H9 (cell line): ENCODE results near the gene NCKAP5. TPM values are rescaled to one million over a fixed set of nuclear protein-coding genes. Genes with fewer than 3 reads are reported as not detected.

Experiments used
- DNase-seq: peaks from one replicate; pipeline ENCODE4 v3.0.0-alpha.2; 2017
- H2AFZ ChIP-seq: one replicate; pipeline ENCODE4 v1.6.1; 2013; ENCODE audit warnings: mild to moderate bottlenecking, low read length, control low read depth, moderate library complexity
- H2AK5ac ChIP-seq: 2 replicates; pipeline ENCODE4 v1.6.1; 2013; ENCODE audit warnings: low read length, control low read depth, mixed read lengths; ENCODE audit not compliant: insufficient read length
- H2BK120ac ChIP-seq: one replicate; pipeline ENCODE4 v1.6.1; 2013; ENCODE audit warnings: low read depth, mild to moderate bottlenecking, low read length, control low read depth, inconsistent platforms; ENCODE audit not compliant: poor library complexity, severe bottlenecking
- H2BK12ac ChIP-seq: 2 replicates; pipeline ENCODE4 v1.6.1; 2013; ENCODE audit warnings: low read length, control low read depth, mixed read lengths, low read depth; ENCODE audit not compliant: insufficient read length
- H2BK15ac ChIP-seq: 2 replicates; pipeline ENCODE4 v1.6.1; 2013; ENCODE audit warnings: low read depth, low read length, control low read depth
- H2BK20ac ChIP-seq: one replicate; pipeline ENCODE4 v1.6.1; 2013; ENCODE audit warnings: low read depth, mild to moderate bottlenecking, low read length, control low read depth, inconsistent platforms; ENCODE audit not compliant: poor library complexity, severe bottlenecking
- H2BK5ac ChIP-seq: 2 replicates; pipeline ENCODE4 v1.6.1; 2013; ENCODE audit warnings: low read length, control low read depth, mixed read lengths; ENCODE audit not compliant: insufficient read length
- H3K14ac ChIP-seq: 2 replicates; pipeline ENCODE4 v1.6.1; 2013; ENCODE audit warnings: low read length, control low read depth; ENCODE audit not compliant: insufficient read depth
- H3K18ac ChIP-seq: 2 replicates; pipeline ENCODE4 v1.6.1; 2013; ENCODE audit warnings: low read depth, mild to moderate bottlenecking, mixed read lengths, low read length, control low read depth; ENCODE audit not compliant: insufficient read length
- H3K23ac ChIP-seq: 2 replicates; pipeline ENCODE4 v1.6.1; 2013; ENCODE audit warnings: low read length, control low read depth, mixed read lengths, low read depth; ENCODE audit not compliant: insufficient read length
- H3K23me2 ChIP-seq: 2 replicates; pipeline ENCODE4 v1.6.1; 2013; ENCODE audit warnings: low read depth, mild to moderate bottlenecking, mixed read lengths, low read length, control low read depth; ENCODE audit not compliant: insufficient read length, poor library complexity, severe bottlenecking
- H3K27ac ChIP-seq: 2 replicates; pipeline ENCODE4 v1.5.1; 2013; ENCODE audit warnings: low read length, control low read depth, mixed read lengths, low read depth; ENCODE audit not compliant: insufficient read length
- H3K27me3 ChIP-seq: 2 replicates; pipeline ENCODE4 v1.6.1; 2013; ENCODE audit warnings: low read length, control low read depth, inconsistent platforms; ENCODE audit not compliant: insufficient read depth
- H3K4ac ChIP-seq: 2 replicates; pipeline ENCODE4 v1.6.1; 2013; ENCODE audit warnings: low read depth, mild to moderate bottlenecking, control low read depth, inconsistent platforms, low read length, moderate library complexity
- H3K4me1 ChIP-seq: 2 replicates; pipeline ENCODE4 v1.6.1; 2013; ENCODE audit warnings: low read length, control low read depth, inconsistent platforms; ENCODE audit not compliant: insufficient read depth
- H3K4me2 ChIP-seq: 2 replicates; pipeline ENCODE4 v1.6.1; 2013; ENCODE audit warnings: low read length, control low read depth, mixed read lengths; ENCODE audit not compliant: insufficient read length, insufficient read depth
- H3K56ac ChIP-seq: 2 replicates; pipeline ENCODE4 v1.6.1; 2013; ENCODE audit warnings: low read depth, mild to moderate bottlenecking, mixed read lengths, low read length, control low read depth; ENCODE audit not compliant: insufficient read length
- H3K79me1 ChIP-seq: 2 replicates; pipeline ENCODE4 v1.6.1; 2013; ENCODE audit warnings: low read depth, mild to moderate bottlenecking, moderate library complexity, low read length, control low read depth, inconsistent platforms; ENCODE audit not compliant: insufficient read depth, poor library complexity, severe bottlenecking
- H3K79me2 ChIP-seq: 2 replicates; pipeline ENCODE4 v1.6.1; 2013; ENCODE audit warnings: low read length, control low read depth, inconsistent platforms; ENCODE audit not compliant: insufficient read depth
- H3K9ac ChIP-seq: 2 replicates; pipeline ENCODE4 v1.6.1; 2013; ENCODE audit warnings: low read length, control low read depth, mixed read lengths; ENCODE audit not compliant: insufficient read length; ENCODE audit errors: extremely low read depth
- H3K9me3 ChIP-seq: one replicate; pipeline ENCODE4 v1.6.1; 2013; ENCODE audit warnings: low read depth, low read length, inconsistent platforms; ENCODE audit not compliant: control insufficient read depth
- H3T11ph ChIP-seq: one replicate; pipeline ENCODE4 v1.6.1; 2013; ENCODE audit warnings: mild to moderate bottlenecking, low read length, control low read depth, inconsistent platforms
- H4K20me1 ChIP-seq: one replicate; pipeline ENCODE4 v1.6.1; 2013; ENCODE audit not compliant: control insufficient read depth, insufficient read length, insufficient read depth
- H4K5ac ChIP-seq: 2 replicates; pipeline ENCODE4 v1.6.1; 2013; ENCODE audit warnings: low read depth, mild to moderate bottlenecking, mixed read lengths, low read length, control low read depth; ENCODE audit not compliant: insufficient read length
- H4K8ac ChIP-seq: replicated peaks from 2 replicates; pipeline ENCODE4 v1.6.1; 2013; ENCODE audit warnings: low read length, control low read depth, mixed read lengths, low read depth; ENCODE audit not compliant: insufficient read length
- H4K91ac ChIP-seq: 2 replicates; pipeline ENCODE4 v1.6.1; 2013; ENCODE audit warnings: low read depth, mild to moderate bottlenecking, moderate library complexity, mixed read lengths, low read length, control low read depth; ENCODE audit not compliant: insufficient read length
- H3K27ac Mint-ChIP-seq, 3 experiments: 2 replicates in 2 of 3; 3 replicates in 1 of 3; pipeline ENCODE4 v1.8.0; 2020 to 2021; ENCODE audit warnings: mixed read lengths in 3 of 3, mild to moderate bottlenecking in 1 of 3, moderate library complexity in 1 of 3
- H3K27me3 Mint-ChIP-seq: 2 replicates; pipeline ENCODE4 v1.8.0; 2021; ENCODE audit warnings: low read depth, mild to moderate bottlenecking, moderate library complexity, mixed read lengths
- H3K36me3 Mint-ChIP-seq, 3 experiments: 2 replicates in 2 of 3; 3 replicates in 1 of 3; pipeline ENCODE4 v1.8.0; 2020 to 2021; ENCODE audit warnings: low read depth in 3 of 3, mixed read lengths in 3 of 3; ENCODE audit not compliant: insufficient read depth in 1 of 3
- H3K4me1 Mint-ChIP-seq, 2 experiments: 2 replicates each; pipeline ENCODE4 v1.8.0; 2020; ENCODE audit warnings: mixed read lengths in 2 of 2
- H3K4me3 Mint-ChIP-seq, 2 experiments: 2 replicates in 1 of 2; 3 replicates in 1 of 2; pipeline ENCODE4 v1.8.0; 2020 to 2021; ENCODE audit warnings: mild to moderate bottlenecking in 2 of 2, mixed read lengths in 2 of 2, moderate library complexity in 1 of 2
- H3K9me3 Mint-ChIP-seq, 2 experiments: 2 replicates in 1 of 2; 3 replicates in 1 of 2; pipeline ENCODE4 v1.8.0; 2020; ENCODE audit warnings: mild to moderate bottlenecking in 2 of 2, mixed read lengths in 2 of 2, moderate library complexity in 1 of 2
- CTCF ChIP-seq: fragments of 200-600 bp; sonication (generic); conservative IDR thresholded peaks from 3 replicates; pipeline ENCODE4 v1.8.0; 2021; ENCODE audit warnings: antibody characterized with exemption, mild to moderate bottlenecking
- WGBS: extraction: QIAGEN DNeasy Blood & Tissue Kit; methylation state at CpG from one replicate; pipeline ENCODE4 v1.1.7; 2013; ENCODE audit warnings: missing lambda C conversion rate, low lambda C conversion rate, mixed read lengths; ENCODE audit not compliant: insufficient read length; ENCODE audit errors: extremely low coverage; 5-methylcytosine and 5-hydroxymethylcytosine counted together
- total RNA-seq: library from RNA; stranded (reverse); gene quantifications from 2 replicates; pipeline ENCODE4 v1.2.1, GENCODE V29; 2021

The NCKAP5 gene
- total RNA-seq, 1 experiment from 2014 or later = 0.26 TPM

- Mint-ChIP-seq H3K36me3 (no peaks in the 10 kb centered on the region), H3K27me3 (no peaks in the 10 kb centered on the region; the same call in 1 of the 2 replicates), H3K9me3 (no peaks in the 10 kb centered on the region), H3K27ac (no peak overlapping the region), H3K4me3 (no peak overlapping the region), H3K4me1 (0 out of 4 replicates have a peak, but pooled peaks cover 0 to 3% of the 10 kb centered on the region in 2 experiments)
- no peak overlapping the region for H2BK15ac ChIP-seq
- no peak overlapping the region for H2BK5ac ChIP-seq
- no peak overlapping the region for H3K18ac ChIP-seq
- H4K20me1 ChIP-seq = no peaks in the 10 kb centered on the region
- H3K79me2 ChIP-seq = no peaks in the 10 kb centered on the region
- no peak for TF ChIP-seq CTCF
- no peaks in the 10 kb centered on the region for H3K27me3 ChIP-seq
- no peak overlapping the region for H3K23ac ChIP-seq
- no peak overlapping the region for H2AFZ ChIP-seq
- H4K91ac ChIP-seq = no peak overlapping the region
- no peak overlapping the region for H2BK12ac ChIP-seq
- no peak overlapping the region for H2BK120ac ChIP-seq
- H3K27ac ChIP-seq = no peak overlapping the region
- H3K79me1 ChIP-seq = no peaks in the 10 kb centered on the region
- no peak overlapping the region for H3K9ac ChIP-seq
- H3T11ph ChIP-seq = no peak overlapping the region
- H3K14ac ChIP-seq = no peak overlapping the region
- H3K9me3 ChIP-seq = no peaks in the 10 kb centered on the region
- H3K56ac ChIP-seq = no peak overlapping the region
- H4K5ac ChIP-seq = no peak overlapping the region
- H3K4me1 ChIP-seq = no peaks in the 10 kb centered on the region
- no CpG with 5 or more reads among the region's 5 CpGs for WGBS
- H3K4me2 ChIP-seq = no peak overlapping the region
- H2BK20ac ChIP-seq = no peak overlapping the region
- no peak overlapping the region for H4K8ac ChIP-seq
- no peak overlapping the region for H3K4ac ChIP-seq
- no peak for DNase-seq
- no peaks in the 10 kb centered on the region for H3K23me2 ChIP-seq
- H2AK5ac ChIP-seq = no peak overlapping the region
These were observed 787.6 kb downstream of the NCKAP5 start for GRCh38 chr2:132780651-132781050.
